NCI-H2227 (cell line): Measurements from ENCODE around the gene CGB5.
A peak's percentile ranks its signal among the peaks of the same experiment; 100 is the strongest.
"Not testable (repeated sequence)": the region's sequence is repeated elsewhere in the genome, so short reads cannot be mapped to it uniquely, and the experiment has no call there.

Source experiments
- DNase-seq: peaks from one replicate; lab custom pipeline; 2025; ENCODE audit not compliant: unreplicated experiment; lab: John Stamatoyannopoulos, UW

Gene CGB5

GRCh38 chr19:49043548-49043947 lies at the start of gene CGB5:
TSS of gene CGB5 (plus strand) at chr19:49043848. CDS start at chr19:49044210, 362 bp downstream.
- not testable (repeated sequence) for DNase-seq

GRCh38 chr19:48994035-48994386 lies 49.6 kb upstream of the CGB5 start:
- no peak for DNase-seq

- DNase-seq = peak; percentile 39
These were observed 45.7 kb upstream of the CGB5 start for GRCh38 chr19:48997972-48998371.

GRCh38 chr19:48999481-49000325 lies 43.9 kb upstream of the CGB5 start:
- peak; percentile 21 for DNase-seq

- no peak for DNase-seq
These were observed 39.5 kb upstream of the CGB5 start for GRCh38 chr19:49004133-49004532.

- DNase-seq = no peak
These were observed 38.6 kb upstream of the CGB5 start for GRCh38 chr19:49004964-49005614.

- no peak for DNase-seq
These were observed 36.7 kb upstream of the CGB5 start for GRCh38 chr19:49006905-49007304.

- DNase-seq = no peak
These were observed 33.8 kb upstream of the CGB5 start for GRCh38 chr19:49009828-49010227.

GRCh38 chr19:49010453-49010852 lies 33.2 kb upstream of the CGB5 start:
- no peak for DNase-seq

- DNase-seq = no peak
These were observed 32.5 kb upstream of the CGB5 start for GRCh38 chr19:49011194-49011593.

GRCh38 chr19:49014123-49014869 lies 29.4 kb upstream of the CGB5 start:
- DNase-seq = no peak

- no peak for DNase-seq
These were observed 28.8 kb upstream of the CGB5 start for GRCh38 chr19:49014870-49015255.

GRCh38 chr19:49016067-49016839 lies 27.4 kb upstream of the CGB5 start:
- no peak for DNase-seq

GRCh38 chr19:49017041-49017665 lies 26.5 kb upstream of the CGB5 start, which contains the start of gene LHB:
TSS of gene LHB (minus strand) at chr19:49017091. CDS start at chr19:49017081, 10 bp downstream.
- DNase-seq = no peak

- DNase-seq = peak; percentile 73
These were observed 25.8 kb upstream of the CGB5 start for GRCh38 chr19:49017666-49018351.

GRCh38 chr19:49018388-49019241 lies 25.0 kb upstream of the CGB5 start:
- not testable (repeated sequence) for DNase-seq

GRCh38 chr19:49019242-49019932 lies 24.3 kb upstream of the CGB5 start:
- DNase-seq = peak; percentile 42

GRCh38 chr19:49020342-49020741 lies 23.3 kb upstream of the CGB5 start:
- no peak for DNase-seq
